ENCODE measurements around the gene DPCD. TPM values are rescaled to one million over a fixed set of nuclear protein-coding genes. Genes with fewer than 3 reads are reported as not detected.
A peak's percentile ranks its signal among the peaks of the same experiment; 100 is the strongest.

The DPCD gene
- total and polyA plus RNA-seq, 2 of the 8 experiments (the other 6 are each of a cell fraction or from before 2014, with no cell fraction given): 21.2 to 31.4 TPM

DNA sequence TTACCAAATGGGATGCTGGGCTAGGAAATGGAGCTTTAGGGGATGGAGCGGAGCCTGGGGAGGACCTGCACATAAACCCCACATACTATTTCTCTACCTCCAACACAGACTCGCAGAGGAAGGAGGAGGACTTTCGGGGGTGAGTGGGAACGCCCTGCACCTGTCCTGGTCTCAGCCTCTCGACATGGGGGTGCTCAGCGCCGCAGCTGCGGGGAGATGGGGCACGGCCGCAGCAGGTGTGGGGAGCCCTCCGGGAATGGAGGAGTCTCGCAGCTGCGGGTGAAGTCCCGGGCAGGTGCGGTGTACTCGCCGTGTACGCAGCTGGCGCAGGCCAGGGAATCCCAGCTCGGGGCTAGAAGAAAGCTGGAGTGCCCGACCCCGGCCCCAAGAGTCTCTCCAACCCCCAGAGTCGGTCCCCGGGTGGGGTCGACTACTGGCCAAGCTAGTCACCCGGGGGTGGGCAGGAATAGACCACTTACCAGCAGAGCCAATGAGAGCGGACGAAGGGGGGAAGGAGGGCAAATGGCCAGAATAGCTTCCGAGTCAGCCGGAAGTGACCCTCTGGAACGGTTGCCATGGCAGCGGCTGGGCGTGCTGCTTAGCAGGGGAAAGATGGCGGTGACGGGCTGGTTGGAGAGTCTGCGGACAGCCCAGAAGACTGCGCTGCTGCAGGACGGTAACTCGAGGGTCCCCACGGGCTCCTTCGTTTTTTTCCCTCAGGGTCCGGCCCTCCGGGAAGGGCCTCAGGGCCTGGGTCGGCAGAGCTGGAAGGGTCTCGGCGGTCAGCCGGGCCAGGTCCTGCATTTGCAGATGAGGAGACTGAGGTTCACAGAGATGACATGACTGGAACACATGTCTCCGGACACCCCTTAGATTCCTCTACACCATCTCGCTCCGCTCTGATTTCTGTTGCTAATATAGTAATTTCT, at the start of gene DPCD, which contains the start of gene POLL (continued):
- TF ChIP-seq, protein P1, sequence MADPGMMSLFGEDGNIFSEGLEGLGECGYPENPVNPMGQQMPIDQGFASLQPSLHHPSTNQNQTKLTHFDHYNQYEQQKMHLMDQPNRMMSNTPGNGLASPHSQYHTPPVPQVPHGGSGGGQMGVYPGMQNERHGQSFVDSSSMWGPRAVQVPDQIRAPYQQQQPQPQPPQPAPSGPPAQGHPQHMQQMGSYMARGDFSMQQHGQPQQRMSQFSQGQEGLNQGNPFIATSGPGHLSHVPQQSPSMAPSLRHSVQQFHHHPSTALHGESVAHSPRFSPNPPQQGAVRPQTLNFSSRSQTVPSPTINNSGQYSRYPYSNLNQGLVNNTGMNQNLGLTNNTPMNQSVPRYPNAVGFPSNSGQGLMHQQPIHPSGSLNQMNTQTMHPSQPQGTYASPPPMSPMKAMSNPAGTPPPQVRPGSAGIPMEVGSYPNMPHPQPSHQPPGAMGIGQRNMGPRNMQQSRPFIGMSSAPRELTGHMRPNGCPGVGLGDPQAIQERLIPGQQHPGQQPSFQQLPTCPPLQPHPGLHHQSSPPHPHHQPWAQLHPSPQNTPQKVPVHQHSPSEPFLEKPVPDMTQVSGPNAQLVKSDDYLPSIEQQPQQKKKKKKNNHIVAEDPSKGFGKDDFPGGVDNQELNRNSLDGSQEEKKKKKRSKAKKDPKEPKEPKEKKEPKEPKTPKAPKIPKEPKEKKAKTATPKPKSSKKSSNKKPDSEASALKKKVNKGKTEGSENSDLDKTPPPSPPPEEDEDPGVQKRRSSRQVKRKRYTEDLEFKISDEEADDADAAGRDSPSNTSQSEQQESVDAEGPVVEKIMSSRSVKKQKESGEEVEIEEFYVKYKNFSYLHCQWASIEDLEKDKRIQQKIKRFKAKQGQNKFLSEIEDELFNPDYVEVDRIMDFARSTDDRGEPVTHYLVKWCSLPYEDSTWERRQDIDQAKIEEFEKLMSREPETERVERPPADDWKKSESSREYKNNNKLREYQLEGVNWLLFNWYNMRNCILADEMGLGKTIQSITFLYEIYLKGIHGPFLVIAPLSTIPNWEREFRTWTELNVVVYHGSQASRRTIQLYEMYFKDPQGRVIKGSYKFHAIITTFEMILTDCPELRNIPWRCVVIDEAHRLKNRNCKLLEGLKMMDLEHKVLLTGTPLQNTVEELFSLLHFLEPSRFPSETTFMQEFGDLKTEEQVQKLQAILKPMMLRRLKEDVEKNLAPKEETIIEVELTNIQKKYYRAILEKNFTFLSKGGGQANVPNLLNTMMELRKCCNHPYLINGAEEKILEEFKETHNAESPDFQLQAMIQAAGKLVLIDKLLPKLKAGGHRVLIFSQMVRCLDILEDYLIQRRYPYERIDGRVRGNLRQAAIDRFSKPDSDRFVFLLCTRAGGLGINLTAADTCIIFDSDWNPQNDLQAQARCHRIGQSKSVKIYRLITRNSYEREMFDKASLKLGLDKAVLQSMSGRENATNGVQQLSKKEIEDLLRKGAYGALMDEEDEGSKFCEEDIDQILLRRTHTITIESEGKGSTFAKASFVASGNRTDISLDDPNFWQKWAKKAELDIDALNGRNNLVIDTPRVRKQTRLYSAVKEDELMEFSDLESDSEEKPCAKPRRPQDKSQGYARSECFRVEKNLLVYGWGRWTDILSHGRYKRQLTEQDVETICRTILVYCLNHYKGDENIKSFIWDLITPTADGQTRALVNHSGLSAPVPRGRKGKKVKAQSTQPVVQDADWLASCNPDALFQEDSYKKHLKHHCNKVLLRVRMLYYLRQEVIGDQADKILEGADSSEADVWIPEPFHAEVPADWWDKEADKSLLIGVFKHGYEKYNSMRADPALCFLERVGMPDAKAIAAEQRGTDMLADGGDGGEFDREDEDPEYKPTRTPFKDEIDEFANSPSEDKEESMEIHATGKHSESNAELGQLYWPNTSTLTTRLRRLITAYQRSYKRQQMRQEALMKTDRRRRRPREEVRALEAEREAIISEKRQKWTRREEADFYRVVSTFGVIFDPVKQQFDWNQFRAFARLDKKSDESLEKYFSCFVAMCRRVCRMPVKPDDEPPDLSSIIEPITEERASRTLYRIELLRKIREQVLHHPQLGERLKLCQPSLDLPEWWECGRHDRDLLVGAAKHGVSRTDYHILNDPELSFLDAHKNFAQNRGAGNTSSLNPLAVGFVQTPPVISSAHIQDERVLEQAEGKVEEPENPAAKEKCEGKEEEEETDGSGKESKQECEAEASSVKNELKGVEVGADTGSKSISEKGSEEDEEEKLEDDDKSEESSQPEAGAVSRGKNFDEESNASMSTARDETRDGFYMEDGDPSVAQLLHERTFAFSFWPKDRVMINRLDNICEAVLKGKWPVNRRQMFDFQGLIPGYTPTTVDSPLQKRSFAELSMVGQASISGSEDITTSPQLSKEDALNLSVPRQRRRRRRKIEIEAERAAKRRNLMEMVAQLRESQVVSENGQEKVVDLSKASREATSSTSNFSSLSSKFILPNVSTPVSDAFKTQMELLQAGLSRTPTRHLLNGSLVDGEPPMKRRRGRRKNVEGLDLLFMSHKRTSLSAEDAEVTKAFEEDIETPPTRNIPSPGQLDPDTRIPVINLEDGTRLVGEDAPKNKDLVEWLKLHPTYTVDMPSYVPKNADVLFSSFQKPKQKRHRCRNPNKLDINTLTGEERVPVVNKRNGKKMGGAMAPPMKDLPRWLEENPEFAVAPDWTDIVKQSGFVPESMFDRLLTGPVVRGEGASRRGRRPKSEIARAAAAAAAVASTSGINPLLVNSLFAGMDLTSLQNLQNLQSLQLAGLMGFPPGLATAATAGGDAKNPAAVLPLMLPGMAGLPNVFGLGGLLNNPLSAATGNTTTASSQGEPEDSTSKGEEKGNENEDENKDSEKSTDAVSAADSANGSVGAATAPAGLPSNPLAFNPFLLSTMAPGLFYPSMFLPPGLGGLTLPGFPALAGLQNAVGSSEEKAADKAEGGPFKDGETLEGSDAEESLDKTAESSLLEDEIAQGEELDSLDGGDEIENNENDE (IDR thresholded peaks at IDR 0.05; ENCODE audit: insufficient replicate concordance, low read length): no peak
- TF ChIP-seq GABPA (IDR thresholded peaks at IDR 0.05; ENCODE audit: borderline replicate concordance, insufficient read depth, low read length) (peak; percentile 98), KDM5A (IDR thresholded peaks at IDR 0.05; ENCODE audit: low read length) (peak; percentile 54; the same call in 1 of the 2 replicates), SIN3A (conservative IDR thresholded peaks at IDR 0.05 in 1 of 2, IDR thresholded peaks at IDR 0.05 in 1 of 2; ENCODE audit: low read depth in 1 of 2, low read length in 2 of 2) (peak; percentile 83 to 99), NANOG (IDR thresholded peaks at IDR 0.05; ENCODE audit: insufficient read depth, low read depth, low read length, poor library complexity, severe bottlenecking) (no peak), NRF1 (IDR thresholded peaks at IDR 0.05; ENCODE audit: low read depth, low read length) (no peak), EZH2 (IDR thresholded peaks at IDR 0.05; ENCODE audit: low read depth, low read length, severe bottlenecking) (no peak), POLR2A (IDR thresholded peaks at IDR 0.05; ENCODE audit: control extremely low read depth in 1 of 2, low read depth in 2 of 2, low read length in 2 of 2) (peak in 1 of 2 experiments; percentile 47; a peak in 1 of 3 replicates)

Data from H1 (cell line).